VCaP (cell line): ENCODE results near the gene ABCA2.

Experiments
- H3K27ac ChIP-seq: fragments of 450-650 bp; 2 replicates; pipeline ENCODE4 v1.5.1; 2017
- TF ChIP-seq, protein P1 (sequence below): fragments of 450-650 bp; conservative IDR thresholded peaks from 2 replicates; pipeline ENCODE4 v1.5.1; 2017; ENCODE audit warnings: mild to moderate bottlenecking, moderate library complexity

Gene ABCA2

DNA sequence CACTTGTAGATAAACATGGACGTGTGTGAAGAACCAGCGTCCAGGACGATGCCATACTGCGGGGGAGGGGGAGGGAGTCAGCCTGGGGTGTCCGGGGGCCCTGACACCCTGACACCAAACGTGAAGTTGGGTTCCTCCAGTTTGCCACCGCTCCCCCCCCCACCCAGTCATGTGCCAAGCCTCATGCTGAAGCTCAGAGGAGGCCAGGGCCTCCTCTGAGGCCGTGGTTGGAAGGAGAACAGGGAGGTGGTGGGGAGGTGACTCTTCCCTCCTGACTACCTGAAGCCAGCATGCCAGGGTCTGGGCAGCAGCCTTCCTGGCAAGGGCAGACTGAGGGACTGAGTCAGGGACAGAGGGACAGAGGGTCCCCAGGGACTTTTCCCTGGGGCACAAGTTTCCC is 24.3 kb upstream of the ABCA2 start:
- TF ChIP-seq, protein P1, sequence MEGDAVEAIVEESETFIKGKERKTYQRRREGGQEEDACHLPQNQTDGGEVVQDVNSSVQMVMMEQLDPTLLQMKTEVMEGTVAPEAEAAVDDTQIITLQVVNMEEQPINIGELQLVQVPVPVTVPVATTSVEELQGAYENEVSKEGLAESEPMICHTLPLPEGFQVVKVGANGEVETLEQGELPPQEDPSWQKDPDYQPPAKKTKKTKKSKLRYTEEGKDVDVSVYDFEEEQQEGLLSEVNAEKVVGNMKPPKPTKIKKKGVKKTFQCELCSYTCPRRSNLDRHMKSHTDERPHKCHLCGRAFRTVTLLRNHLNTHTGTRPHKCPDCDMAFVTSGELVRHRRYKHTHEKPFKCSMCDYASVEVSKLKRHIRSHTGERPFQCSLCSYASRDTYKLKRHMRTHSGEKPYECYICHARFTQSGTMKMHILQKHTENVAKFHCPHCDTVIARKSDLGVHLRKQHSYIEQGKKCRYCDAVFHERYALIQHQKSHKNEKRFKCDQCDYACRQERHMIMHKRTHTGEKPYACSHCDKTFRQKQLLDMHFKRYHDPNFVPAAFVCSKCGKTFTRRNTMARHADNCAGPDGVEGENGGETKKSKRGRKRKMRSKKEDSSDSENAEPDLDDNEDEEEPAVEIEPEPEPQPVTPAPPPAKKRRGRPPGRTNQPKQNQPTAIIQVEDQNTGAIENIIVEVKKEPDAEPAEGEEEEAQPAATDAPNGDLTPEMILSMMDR = no peak
- no peak overlapping the region for H3K27ac ChIP-seq

DNA sequence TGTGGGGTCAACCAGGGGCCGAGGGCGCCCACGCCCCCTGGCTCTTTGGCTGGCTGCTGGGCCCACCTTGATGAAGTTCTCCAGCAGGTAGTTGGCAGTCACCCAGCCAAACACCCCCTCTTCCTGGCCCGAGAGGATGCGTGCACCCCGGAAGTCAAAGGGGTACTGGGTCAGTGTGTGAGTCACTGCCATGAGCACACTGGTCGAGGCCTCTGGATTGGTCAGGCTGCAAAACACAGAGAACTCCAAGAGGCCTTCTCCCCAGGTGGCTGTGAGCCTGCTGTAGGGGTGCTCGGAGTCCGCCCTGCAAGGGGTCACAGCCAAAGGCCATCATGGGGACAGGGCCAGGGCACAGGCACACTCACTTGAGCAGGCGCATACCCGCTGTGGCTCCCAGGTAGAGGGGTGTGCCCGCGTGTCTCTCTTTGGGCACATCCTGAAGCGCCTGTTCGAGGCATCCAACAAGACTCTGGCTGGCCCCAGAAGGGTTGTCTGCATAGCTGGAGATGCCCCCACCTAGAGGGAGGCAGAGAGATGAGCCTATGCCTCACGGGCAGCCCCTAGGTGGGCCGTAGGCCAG is 23.2 kb upstream of the ABCA2 start:
- TF ChIP-seq, protein P1 = no peak

DNA sequence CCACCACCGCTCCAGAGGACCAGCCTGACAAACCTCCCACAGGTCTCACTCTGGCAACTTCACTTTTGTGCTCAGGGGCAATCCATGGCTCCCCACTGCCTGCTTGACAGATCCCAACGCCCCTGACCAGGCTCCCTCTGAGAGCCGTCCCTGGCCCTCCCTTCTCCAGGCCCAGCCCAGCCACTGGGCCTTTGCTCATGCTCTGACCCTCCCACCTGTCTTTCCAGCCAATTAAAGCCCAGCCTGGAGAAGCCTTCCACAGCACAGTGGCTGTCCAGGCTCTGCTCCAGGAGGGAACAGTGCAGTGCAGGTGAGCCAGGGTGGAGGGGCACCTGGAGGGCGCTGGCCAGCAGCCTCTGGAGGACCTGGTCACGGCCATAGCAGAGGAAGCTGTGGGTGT is 22.5 kb upstream of the ABCA2 start:
- H3K27ac ChIP-seq = no peak overlapping the region
- TF ChIP-seq, protein P1 = no peak

More for the DNA sequence above, 23.2 kb upstream of the ABCA2 start:
- H3K27ac ChIP-seq = no peak overlapping the region

DNA sequence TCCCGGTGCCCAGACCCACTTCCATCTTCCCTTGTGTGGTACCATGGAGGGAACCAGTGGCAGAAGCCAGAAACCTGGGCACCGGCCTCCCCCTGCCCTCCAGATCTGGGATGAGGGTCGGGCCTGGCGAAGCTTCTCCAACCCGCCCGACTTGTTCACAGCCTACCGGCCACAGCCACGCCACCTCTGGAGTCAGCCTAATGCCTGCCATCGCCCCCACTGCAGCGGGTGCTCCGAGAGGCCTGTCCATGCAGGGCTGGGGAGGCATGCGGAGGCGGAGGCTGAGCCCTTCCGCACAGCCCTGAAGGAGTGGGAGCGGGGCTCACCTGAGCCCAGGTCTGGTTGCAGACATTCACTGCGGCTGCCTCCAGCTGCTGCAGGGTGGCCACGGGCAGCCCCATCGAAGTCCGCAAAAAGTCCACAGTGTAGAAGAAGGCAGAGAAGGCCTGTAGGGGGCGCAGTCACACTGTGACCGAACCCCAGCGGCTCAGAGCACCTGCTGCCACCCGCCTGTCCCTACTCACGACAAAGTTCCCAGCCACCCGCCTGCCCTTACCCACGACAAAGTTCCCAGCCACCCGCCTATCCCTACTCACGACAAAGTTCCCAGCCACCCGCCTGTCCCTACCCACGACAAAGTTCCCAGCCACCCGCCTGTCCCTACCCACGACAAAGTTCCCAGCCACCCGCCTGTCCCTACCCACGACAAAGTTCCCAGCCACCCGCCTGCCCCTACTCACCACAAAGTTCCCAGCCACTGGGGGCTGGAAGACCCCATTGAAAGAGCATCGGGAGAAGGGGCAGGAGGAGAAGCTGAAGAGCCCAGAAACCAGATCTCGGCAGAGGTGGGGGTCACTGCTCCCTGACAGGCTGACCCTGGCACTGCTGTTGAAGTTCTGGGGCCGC is 21.8 kb upstream of the ABCA2 start:
- TF ChIP-seq, protein P1 = peak; percentile 67

DNA sequence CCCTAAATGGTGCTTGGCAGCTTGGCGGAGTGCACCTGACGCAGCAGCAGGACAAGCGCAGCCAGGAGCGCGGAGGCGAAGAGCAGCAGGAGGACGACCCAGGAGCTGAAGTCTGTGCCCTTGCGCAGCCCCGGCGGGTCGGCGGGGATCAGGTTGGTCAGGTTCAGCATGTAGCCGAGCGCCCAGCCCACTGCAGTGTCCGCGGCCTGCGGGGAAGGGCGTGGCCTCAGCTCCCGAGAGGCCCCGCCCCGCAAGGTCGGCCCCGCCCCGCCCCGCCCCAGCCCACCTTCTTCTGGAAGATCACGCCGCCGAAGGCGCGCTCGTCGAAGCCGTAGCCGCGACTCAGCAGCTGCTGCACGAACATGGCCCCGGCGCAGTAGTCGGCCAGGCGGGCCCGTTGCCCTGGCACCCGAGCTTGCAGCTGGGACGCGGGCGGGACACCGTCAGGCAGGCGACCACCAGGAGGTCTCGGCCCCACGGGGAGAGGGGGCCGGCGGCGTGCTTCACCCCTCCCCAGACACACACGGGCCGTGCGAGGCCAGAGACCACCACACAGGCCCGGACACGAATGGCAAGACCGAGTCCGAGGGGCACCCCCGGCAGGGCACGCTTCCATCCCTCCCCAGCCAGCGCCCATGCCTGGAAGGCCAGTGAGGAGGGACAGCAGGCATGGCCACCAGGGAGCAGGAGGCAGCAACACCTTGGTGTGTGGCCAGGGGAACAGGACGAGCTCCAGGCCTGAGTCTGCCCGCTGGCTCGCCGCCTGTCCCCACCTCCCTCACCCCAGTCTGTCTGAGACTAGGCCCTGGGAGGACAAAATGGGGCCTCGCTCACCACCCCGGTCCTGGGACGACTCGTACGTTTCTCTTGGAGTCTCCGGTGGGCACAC is 20.9 kb upstream of the ABCA2 start:
- peak overlapping the region; percentile 99 for H3K27ac ChIP-seq
- TF ChIP-seq, protein P1 = no peak

More for the DNA sequence above, 21.8 kb upstream of the ABCA2 start:
- peak overlapping the region; percentile 99 for H3K27ac ChIP-seq

DNA sequence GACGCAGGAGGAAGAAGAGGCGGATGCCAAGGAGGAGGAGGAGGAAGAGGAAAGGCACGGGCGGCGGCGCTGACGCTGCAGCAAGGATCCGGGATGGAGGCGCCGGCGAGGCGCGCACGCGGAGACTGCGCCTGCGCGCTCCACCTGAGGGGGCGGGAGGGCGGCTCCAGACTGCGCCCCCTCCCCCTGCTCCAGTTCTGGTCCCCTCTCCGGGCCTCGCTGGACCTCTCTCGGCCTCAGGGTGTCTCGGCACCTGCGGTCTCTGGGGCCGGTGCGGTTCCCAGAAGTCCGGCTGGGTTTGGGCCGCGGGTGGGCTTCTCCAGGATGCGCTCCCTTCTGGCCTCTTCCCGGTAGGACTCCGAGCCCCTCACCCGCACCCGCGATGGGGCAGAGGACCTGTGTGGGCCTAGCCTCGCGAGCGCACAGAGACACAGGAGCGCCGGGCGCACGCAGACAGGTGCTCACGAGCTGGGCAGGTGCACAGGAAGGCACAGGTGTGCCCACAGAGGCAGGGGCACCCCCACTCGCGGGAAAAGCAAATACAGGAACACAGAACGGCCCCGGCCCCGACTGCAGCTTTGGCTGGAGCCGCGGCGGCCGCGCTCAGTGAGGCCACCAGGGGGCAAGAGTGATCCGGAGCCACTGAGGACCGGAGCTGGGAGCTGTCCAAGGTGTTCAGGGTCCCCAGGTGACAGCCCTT is 18.2 kb upstream of the ABCA2 start, which contains the start of gene NPDC1:
NPDC1 (minus strand) TSS at position 90 of the 700 bp plus-strand sequence. CDS start 188 bp downstream, outside the sequence.
- TF ChIP-seq, protein P1 = peak; percentile 97
- H3K27ac ChIP-seq = peak within 1 kb of the TSS; percentile 99
